Common myeloid progenitor, CD34-positive (primary cell): ENCODE data around the gene ABHD12.
"Not testable (repeated sequence)": the region's sequence is repeated elsewhere in the genome, so short reads cannot be mapped to it uniquely, and the experiment has no call there.

ENCODE experiments used
- CTCF ChIA-PET: fragments of 350-600 bp; sonication (Branson Sonifier 250); formaldehyde crosslinking; loops from one replicate; lab custom pipeline; 2021; ENCODE audit warnings: antibody characterized with exemption; lab: Charles Lee
- POLR2A ChIA-PET: fragments of 350-600 bp; sonication (Branson Sonifier 250); formaldehyde crosslinking; loops from one replicate; lab custom pipeline; 2021; ENCODE audit warnings: antibody characterized with exemption; lab: Charles Lee
- DNase-seq, 3 donors: peaks; one replicate each; pipeline versions ENCODE4 v3.0.0 to v3.0.0-alpha.2; 2013
- H3K27ac ChIP-seq, 2 experiments: 1 replicate in 1 of 2; 2 replicates in 1 of 2; pipeline ENCODE4 v1.7.0; 2013; ENCODE audit warnings: inconsistent platforms in 2 of 2, low read length in 2 of 2, mild to moderate bottlenecking in 2 of 2, low read depth in 1 of 2, moderate library complexity in 1 of 2; ENCODE audit not compliant: severe bottlenecking in 2 of 2, insufficient read depth in 1 of 2, poor library complexity in 1 of 2
- H3K27me3 ChIP-seq, 5 experiments: replicated peaks in 2 of 5; 1 replicate in 3 of 5; 2 replicates in 2 of 5; pipeline versions ENCODE4 v1.6.1 to v1.7.0; 2013; ENCODE audit warnings: low read length in 4 of 5, mild to moderate bottlenecking in 2 of 5, moderate library complexity in 2 of 5, inconsistent platforms in 1 of 5; ENCODE audit not compliant: insufficient read depth in 5 of 5, control insufficient read depth in 4 of 5
- H3K36me3 ChIP-seq, 4 experiments: 1 replicate in 2 of 4; 2 replicates in 2 of 4; pipeline versions ENCODE4 v1.6.1 to v1.7.0; 2013; ENCODE audit warnings: low read length in 3 of 4, control low read depth in 1 of 4, mild to moderate bottlenecking in 1 of 4; ENCODE audit not compliant: control insufficient read depth in 4 of 4, insufficient read depth in 4 of 4
- H3K4me1 ChIP-seq, 4 experiments: 1 replicate in 3 of 4; 2 replicates in 1 of 4; pipeline versions ENCODE4 v1.6.1 to v1.7.1; 2013; ENCODE audit warnings: low read length in 3 of 4, mild to moderate bottlenecking in 3 of 4, control low read depth in 1 of 4, inconsistent platforms in 1 of 4, moderate library complexity in 1 of 4; ENCODE audit not compliant: control insufficient read depth in 4 of 4, insufficient read depth in 4 of 4; ENCODE audit errors: control extremely low read depth in 1 of 4
- H3K4me3 ChIP-seq, 7 experiments: 1 replicate in 4 of 7; 2 replicates in 3 of 7; pipeline versions ENCODE4 v1.5.1 to v1.7.0; 2013; ENCODE audit warnings: mild to moderate bottlenecking in 7 of 7, low read length in 6 of 7, moderate library complexity in 6 of 7, inconsistent platforms in 2 of 7, low read depth in 2 of 7, control low read depth in 1 of 7; ENCODE audit not compliant: insufficient read depth in 4 of 7, control insufficient read depth in 1 of 7; ENCODE audit errors: extremely low read depth in 1 of 7
- H3K9me3 ChIP-seq, 5 experiments: 1 replicate in 4 of 5; 2 replicates in 1 of 5; pipeline versions ENCODE4 v1.6.1 to v1.7.1; 2013; ENCODE audit warnings: low read length in 4 of 5, mild to moderate bottlenecking in 2 of 5, inconsistent platforms in 1 of 5, low read depth in 1 of 5, moderate library complexity in 1 of 5; ENCODE audit not compliant: control insufficient read depth in 4 of 5, insufficient read depth in 2 of 5; ENCODE audit errors: control extremely low read depth in 1 of 5
- WGBS: methylation state at CpG from one replicate; pipeline ENCODE4 v1.1.5; 2013; ENCODE audit not compliant: insufficient coverage; 5-methylcytosine and 5-hydroxymethylcytosine counted together

Gene ABHD12

GRCh38 chr20:25271486-25272222 is 119.0 kb downstream of the ABHD12 start:
- 98% methylated on average over 11 of the region's 13 CpGs for WGBS
- Histone ChIP-seq H3K4me3 (no peak overlapping the region), H3K9me3 (no peaks in the 10 kb centered on the region), H3K27ac (no peak overlapping the region), H3K36me3 (peaks cover 7 to 67% (median 41%) of the 10 kb centered on the region in 4 experiments), H3K27me3 (no peaks in the 10 kb centered on the region), H3K4me1 (no peaks in the 10 kb centered on the region)
- no peak for DNase-seq
- ChIA-PET CTCF (interaction anchor here (1.2 to 1.4 kb wide), 2 partner anchors 25 to 31 kb away, joined by 3 read pairs; no protein-coding TSS in a partner anchor), POLR2A (no interaction called here)

- no peak overlapping the region for H3K4me3 ChIP-seq
- no peak for DNase-seq
- 99% methylated on average over 10 of the region's 12 CpGs for WGBS
- H3K9me3 ChIP-seq: no peaks in the 10 kb centered on the region
- CTCF ChIA-PET: no interaction called here
- H3K4me1 ChIP-seq: no peaks in the 10 kb centered on the region
- H3K36me3 ChIP-seq: peaks cover 7 to 58% (median 37%) of the 10 kb centered on the region in 4 experiments
- H3K27ac ChIP-seq: no peak overlapping the region
- no peaks in the 10 kb centered on the region for H3K27me3 ChIP-seq
- POLR2A ChIA-PET: no interaction called here
Observed at GRCh38 chr20:25270829-25271251, 119.8 kb downstream of the ABHD12 start.

GRCh38 chr20:25269833-25270170 is 120.8 kb downstream of the ABHD12 start:
- Histone ChIP-seq H3K27ac (no peak overlapping the region), H3K4me3 (no peak overlapping the region), H3K9me3 (no peaks in the 10 kb centered on the region), H3K27me3 (no peaks in the 10 kb centered on the region), H3K36me3 (peaks cover 7 to 50% (median 33%) of the 10 kb centered on the region in 4 experiments), H3K4me1 (no peaks in the 10 kb centered on the region)
- no peak for DNase-seq
- ChIA-PET CTCF (interaction anchor here (0.6 kb wide), 1 partner anchor 9 kb away, joined by 3 read pairs; no protein-coding TSS in a partner anchor), POLR2A (no interaction called here)
- 100% methylated on average over 3 of the region's 6 CpGs for WGBS

GRCh38 chr20:25269057-25269832 is 121.4 kb downstream of the ABHD12 start:
- H3K4me1 ChIP-seq: no peaks in the 10 kb centered on the region
- H3K9me3 ChIP-seq: no peaks in the 10 kb centered on the region
- WGBS: 93% methylated on average over 10 of the region's 11 CpGs
- H3K36me3 ChIP-seq: peaks cover 5 to 45% (median 31%) of the 10 kb centered on the region in 4 experiments
- no peaks in the 10 kb centered on the region for H3K27me3 ChIP-seq
- no peak for DNase-seq
- ChIA-PET POLR2A (interaction anchor here (0.6 kb wide), 1 partner anchor 169 kb away, joined by 4 read pairs; no protein-coding TSS in a partner anchor), CTCF (interaction anchor here (0.6 kb wide), 2 partner anchors 9 to 87 kb away, joined by 3 read pairs; no protein-coding TSS in a partner anchor)
- no peak overlapping the region for H3K4me3 ChIP-seq
- no peak overlapping the region for H3K27ac ChIP-seq

GRCh38 chr20:25260770-25261437 is 129.7 kb downstream of the ABHD12 start:
- H3K27ac ChIP-seq, POLR2A ChIA-PET, H3K4me3 ChIP-seq, H3K9me3 ChIP-seq, H3K27me3 ChIP-seq, DNase-seq, H3K4me1 ChIP-seq: not testable (repeated sequence)
- 98% methylated on average over 11 of the region's 16 CpGs for WGBS
- CTCF ChIA-PET: interaction anchor here (1.2 kb wide), 1 partner anchor 9 kb away, joined by 3 read pairs; no protein-coding TSS in a partner anchor
- peaks cover 3 to 30% (median 10%) of the 10 kb centered on the region in 4 experiments for H3K36me3 ChIP-seq

- WGBS: 98% methylated on average over 4 of the region's 9 CpGs
- ChIA-PET CTCF (no interaction called here), POLR2A (no interaction called here)
- H3K27ac ChIP-seq: no peak overlapping the region
- peaks cover 3 to 30% (median 12%) of the 10 kb centered on the region in 4 experiments for H3K36me3 ChIP-seq
- no peaks in the 10 kb centered on the region for H3K27me3 ChIP-seq
- no peak overlapping the region for H3K4me3 ChIP-seq
- no peak for DNase-seq
- no peaks in the 10 kb centered on the region for H3K4me1 ChIP-seq
- peaks cover 0 to 3% (median 0%) of the 10 kb centered on the region in 5 experiments for H3K9me3 ChIP-seq
Observed at GRCh38 chr20:25259788-25260254, 130.8 kb downstream of the ABHD12 start.
